PC-9 (cell line): Measurements from ENCODE around the gene SHMT1. TPM values are rescaled to one million over a fixed set of nuclear protein-coding genes. Genes with fewer than 3 reads are reported as not detected.
"Not testable (repeated sequence)": the region's sequence is repeated elsewhere in the genome, so short reads cannot be mapped to it uniquely, and the experiment has no call there.

ENCODE experiments used
- BruUV-seq: library from RNA; stranded (reverse); fragments of 400-500 nt; replicated peaks from 2 replicates; lab custom pipeline; 2021; lab: Mats Ljungman, UMichigan
- CTCF ChIA-PET: fragments of 300-600 bp; sonication (Branson Sonifier 250); formaldehyde crosslinking; loops from one replicate; lab custom pipeline; 2022; ENCODE audit warnings: antibody characterized with exemption; lab: Charles Lee
- POLR2A ChIA-PET: fragments of 300-600 bp; sonication (Branson Sonifier 250); formaldehyde crosslinking; loops from one replicate; lab custom pipeline; 2022; ENCODE audit warnings: antibody characterized with exemption; ENCODE audit not compliant: unreplicated experiment; lab: Charles Lee
- DNase-seq, 2 experiments: peaks; one replicate each; pipeline versions ENCODE4 v3.0.0 to v3.0.0-alpha.2; 2015 to 2022; ENCODE audit warnings: mixed read lengths in 1 of 2
- H2AFZ ChIP-seq: fragments of 200-600 bp; sonication (generic); 2 replicates; pipeline ENCODE4 v1.8.1; 2017; ENCODE audit warnings: antibody characterized with exemption
- H3F3A ChIP-seq: fragments of 200-600 bp; sonication (generic); 2 replicates; pipeline ENCODE4 v1.8.1; 2017; ENCODE audit warnings: antibody characterized with exemption, mild to moderate bottlenecking, low read depth; ENCODE audit not compliant: insufficient read depth
- H3K27ac ChIP-seq: fragments of 200-600 bp; sonication (generic); 2 replicates; pipeline ENCODE4 v1.6.1; 2016; ENCODE audit warnings: mixed run types
- H3K27me3 ChIP-seq: fragments of 200-600 bp; sonication (generic); 2 replicates; pipeline ENCODE4 v1.6.1; 2016; ENCODE audit warnings: low read depth, mixed run types; ENCODE audit not compliant: insufficient read depth
- H3K36me3 ChIP-seq: fragments of 200-600 bp; sonication (generic); 2 replicates; pipeline ENCODE4 v1.6.1; 2016; ENCODE audit warnings: low read depth, mixed run types
- H3K4me1 ChIP-seq: fragments of 200-600 bp; sonication (generic); replicated peaks from 2 replicates; pipeline ENCODE4 v1.6.1; 2016; ENCODE audit warnings: mixed run types; ENCODE audit not compliant: insufficient read depth
- H3K4me2 ChIP-seq: fragments of 200-600 bp; sonication (generic); 2 replicates; pipeline ENCODE4 v1.6.1; 2017; ENCODE audit warnings: mixed run types
- H3K4me3 ChIP-seq: fragments of 200-600 bp; sonication (generic); 2 replicates; pipeline ENCODE4 v1.6.1; 2016; ENCODE audit warnings: mixed run types
- H3K79me2 ChIP-seq: fragments of 200-600 bp; sonication (generic); 2 replicates; pipeline ENCODE4 v1.6.1; 2017; ENCODE audit warnings: low read depth, mixed run types
- H3K9me2 ChIP-seq: fragments of 200-600 bp; sonication (generic); 2 replicates; pipeline ENCODE4 v1.8.1; 2017; ENCODE audit warnings: mild to moderate bottlenecking; ENCODE audit not compliant: insufficient read depth
- H3K9me3 ChIP-seq: fragments of 200-600 bp; sonication (generic); 2 replicates; pipeline ENCODE4 v1.8.1; 2016; ENCODE audit warnings: low read depth; ENCODE audit not compliant: insufficient read depth
- H4K20me1 ChIP-seq: fragments of 200-600 bp; sonication (generic); 2 replicates; pipeline ENCODE4 v1.8.1; 2017; ENCODE audit not compliant: insufficient read depth
- CTCF ChIP-seq: fragments of 200-600 bp; sonication (generic); conservative IDR thresholded peaks from 2 replicates; pipeline ENCODE4 v1.6.1; 2017; ENCODE audit warnings: mixed run types, antibody characterized with exemption, mild to moderate bottlenecking, moderate library complexity
- EZH2 ChIP-seq: fragments of 200-600 bp; sonication (generic); IDR thresholded peaks from 2 replicates; pipeline ENCODE4 v1.8.0; 2017; ENCODE audit warnings: antibody characterized with exemption, low read depth
- intact Hi-C: fragments of 100-400 bp; cut with micrococcal nuclease; formaldehyde crosslinking; loops from one replicate; pipeline ENCODE4 v1.10.0; 2022; ENCODE audit not compliant: unreplicated experiment
- total RNA-seq: library from RNA; stranded (reverse); gene quantifications from 2 replicates; pipeline ENCODE4 v1.2.3, GENCODE V29; 2021

Gene SHMT1
- total RNA-seq, 1 experiment from 2014 or later, result 170 TPM

GRCh38 chr17:18300725-18301480 lies 62.4 kb downstream of the SHMT1 start:
- no TSS peak for BruUV-seq
- H3K4me2 ChIP-seq, result no peak overlapping the region
- TF ChIP-seq EZH2 (no peak), CTCF (no peak)
- H3K4me1 ChIP-seq, result no peaks in the 10 kb centered on the region
- H3K4me3 ChIP-seq, result no peak overlapping the region
- H3K79me2 ChIP-seq, result no peaks in the 10 kb centered on the region
- H4K20me1 ChIP-seq, result 0 out of 2 replicates have a peak, but pooled peaks cover 3% of the 10 kb centered on the region
- no peaks in the 10 kb centered on the region for H3K9me3 ChIP-seq
- intact Hi-C loops, result no loop called here
- no peak overlapping the region for H3K27ac ChIP-seq
- ChIA-PET CTCF (no interaction called here), POLR2A (no interaction called here)
- peaks cover 8% of the 10 kb centered on the region; the same call in 1 of the 2 replicates for H3F3A ChIP-seq
- no peaks in the 10 kb centered on the region for H3K27me3 ChIP-seq
- DNase-seq, result no peak
- no peaks in the 10 kb centered on the region for H3K9me2 ChIP-seq
- H2AFZ ChIP-seq, result no peak overlapping the region
- H3K36me3 ChIP-seq, result 0 out of 2 replicates have a peak, but pooled peaks cover 18% of the 10 kb centered on the region

- H3K27ac ChIP-seq, H3K4me3 ChIP-seq, CTCF ChIA-PET, POLR2A ChIA-PET, BruUV-seq, H3K79me2 ChIP-seq, H3K27me3 ChIP-seq, H2AFZ ChIP-seq, H4K20me1 ChIP-seq, intact Hi-C loops, H3K9me2 ChIP-seq, H3K9me3 ChIP-seq, H3F3A ChIP-seq, H3K4me2 ChIP-seq, DNase-seq, H3K4me1 ChIP-seq: not testable (repeated sequence)
- 0 out of 2 replicates have a peak, but pooled peaks cover 18% of the 10 kb centered on the region for H3K36me3 ChIP-seq
Observed at GRCh38 chr17:18298061-18298460, 65.3 kb downstream of the SHMT1 start.

GRCh38 chr17:18291718-18292540 lies 71.4 kb downstream of the SHMT1 start:
- H3K4me2 ChIP-seq, result no peak overlapping the region
- H3K9me3 ChIP-seq, result no peaks in the 10 kb centered on the region
- no peak overlapping the region for H2AFZ ChIP-seq
- no peaks in the 10 kb centered on the region for H3K9me2 ChIP-seq
- DNase-seq, result no peak
- no peaks in the 10 kb centered on the region for H3F3A ChIP-seq
- no peak for TF ChIP-seq EZH2
- TF ChIP-seq CTCF, result no peak
- no peaks in the 10 kb centered on the region for H3K79me2 ChIP-seq
- no peaks in the 10 kb centered on the region for H4K20me1 ChIP-seq
- no peak overlapping the region for H3K4me3 ChIP-seq
- H3K27ac ChIP-seq, result no peak overlapping the region
- no peaks in the 10 kb centered on the region for H3K27me3 ChIP-seq
- intact Hi-C loops, result no loop called here
- BruUV-seq, result no TSS peak
- H3K36me3 ChIP-seq, result peaks cover 26% of the 10 kb centered on the region; the same call in 1 of the 2 replicates
- H3K4me1 ChIP-seq, result no peaks in the 10 kb centered on the region
- ChIA-PET CTCF (no interaction called here), POLR2A (no interaction called here)
